GF-D8 (cell line): ENCODE data around the gene KLF15.

Experiments
- DNase-seq: peaks from one replicate; lab custom pipeline; 2025; lab: John Stamatoyannopoulos, UW

Gene KLF15

DNA sequence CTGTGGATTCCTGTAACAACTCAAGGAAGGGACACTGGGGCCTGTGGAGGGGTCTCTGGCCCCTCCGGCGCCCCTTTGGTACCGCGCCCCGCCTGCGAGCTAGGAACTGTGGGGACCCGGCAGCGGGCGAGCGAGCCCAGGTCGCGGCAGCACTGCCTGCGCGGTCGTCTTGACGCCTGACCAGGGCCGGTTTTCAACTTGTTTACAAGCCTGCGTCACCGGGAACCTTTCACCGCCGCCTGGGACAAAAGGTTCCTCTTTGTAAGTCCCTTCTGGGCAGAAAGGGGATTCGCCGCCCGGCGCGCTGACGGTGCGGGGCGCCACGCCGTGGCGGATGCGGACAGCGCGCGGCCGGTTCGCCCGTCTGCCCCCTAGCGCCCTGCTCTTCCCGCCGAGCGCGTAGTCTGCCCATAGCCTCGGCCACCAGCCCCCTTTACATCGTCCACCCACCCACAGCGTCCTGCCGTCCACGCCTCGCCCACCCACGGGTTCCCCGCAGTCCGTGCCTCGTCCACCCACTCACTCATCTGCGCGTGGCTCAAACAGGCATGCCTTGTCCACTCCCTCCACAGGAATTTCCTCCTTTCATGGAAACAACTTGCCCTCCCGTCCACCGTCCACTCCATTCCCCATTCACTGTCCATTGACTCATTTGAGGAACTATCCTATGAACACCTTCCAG is 32.0 kb upstream of the KLF15 start:
- DNase-seq, result peak; percentile 9

DNA sequence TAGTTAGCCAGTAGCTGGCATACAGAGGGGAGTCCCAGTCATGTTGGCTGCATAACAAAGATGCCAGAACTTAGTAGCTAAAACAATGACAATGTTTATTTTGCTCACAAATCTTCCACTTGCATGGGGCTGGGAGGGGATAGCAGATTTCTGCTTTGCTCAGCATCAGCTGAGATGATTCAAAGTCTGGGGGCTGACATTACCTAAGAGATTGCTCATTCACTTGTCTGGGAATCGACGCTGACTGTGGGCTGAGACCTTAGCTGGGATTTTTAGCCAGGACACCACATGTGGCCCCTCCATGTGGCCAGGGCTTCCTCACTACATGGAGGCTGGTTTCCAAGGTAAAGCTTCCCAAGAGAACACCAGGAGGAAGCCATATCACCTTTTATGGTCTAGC is 24.8 kb upstream of the KLF15 start:
- no peak for DNase-seq

DNA sequence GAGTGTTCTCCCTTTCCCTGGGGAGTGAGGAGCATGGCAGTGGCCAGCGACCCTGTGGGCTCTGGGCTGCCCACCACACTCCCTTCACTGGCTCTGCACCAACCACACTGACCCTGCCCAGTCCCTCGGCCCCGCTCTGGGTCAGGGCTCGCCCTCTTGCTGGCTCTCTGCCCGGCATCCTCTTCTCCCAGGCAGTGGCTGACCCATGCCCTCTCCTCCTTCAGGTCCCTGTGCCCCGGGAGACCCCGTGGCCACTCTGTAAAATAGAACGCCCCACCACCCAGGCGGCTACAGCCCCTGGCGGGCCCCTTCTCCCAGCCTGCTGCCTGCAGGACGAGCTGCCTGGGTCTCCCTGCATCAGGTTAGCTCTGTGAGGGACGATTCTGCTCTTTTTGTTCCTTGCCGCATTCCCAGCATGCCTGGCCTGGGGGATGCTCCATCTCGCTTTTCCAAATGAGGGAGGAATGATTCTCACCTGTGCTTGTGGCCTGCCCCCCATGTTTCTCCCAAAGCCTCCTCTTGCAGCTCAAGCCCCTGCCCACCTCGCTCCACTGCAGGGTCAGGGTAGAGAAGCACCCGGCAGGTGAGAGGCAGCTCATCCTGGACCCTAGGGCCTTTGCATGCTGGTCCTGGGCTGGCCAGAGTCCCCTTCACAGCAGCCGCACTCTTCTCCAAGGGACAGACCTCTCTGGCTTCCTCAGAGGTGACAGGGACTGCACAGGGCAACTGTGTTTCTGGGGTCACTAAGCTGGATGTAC is 23.0 kb upstream of the KLF15 start:
- no peak for DNase-seq

DNA sequence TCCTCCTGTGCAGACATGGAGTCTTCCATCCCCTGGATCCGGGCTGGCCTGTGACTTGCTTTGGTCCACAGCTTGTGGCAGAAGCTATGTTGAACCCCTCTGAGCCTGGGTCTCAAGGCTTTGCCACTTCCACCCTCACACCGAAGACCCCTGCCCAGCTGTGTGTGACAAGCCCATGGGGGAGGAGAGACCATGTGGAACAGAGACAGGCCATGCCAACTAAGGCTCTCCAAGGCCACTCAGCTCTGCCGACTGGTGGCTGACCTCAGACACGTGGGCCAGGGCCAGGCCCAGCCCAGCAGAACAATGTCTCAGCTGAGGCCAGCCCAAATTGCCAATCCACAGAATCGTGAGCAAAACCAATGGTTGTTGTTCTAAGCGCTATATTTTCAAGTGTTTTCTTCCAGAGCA is 21.1 kb upstream of the KLF15 start:
- no peak for DNase-seq

DNA sequence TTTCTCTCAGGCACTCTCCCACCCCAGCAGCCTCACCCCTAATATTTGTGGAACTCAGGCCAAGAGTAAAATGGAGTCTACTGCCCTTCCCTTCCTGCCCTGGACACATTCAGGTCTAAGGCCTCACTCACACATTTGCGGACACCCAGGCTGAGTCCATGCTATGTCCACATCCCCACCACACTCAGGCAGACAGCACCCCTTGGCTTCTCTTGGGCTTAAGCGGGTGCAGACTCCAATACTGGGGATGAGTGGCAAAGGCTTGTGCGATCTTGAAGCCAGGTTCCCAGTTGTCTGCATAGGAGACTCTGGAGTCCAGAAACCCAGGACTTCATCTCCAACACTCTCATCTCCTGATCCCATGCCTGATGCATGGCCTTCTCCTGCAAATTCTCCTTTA is 20.0 kb upstream of the KLF15 start:
- DNase-seq, result no peak

DNA sequence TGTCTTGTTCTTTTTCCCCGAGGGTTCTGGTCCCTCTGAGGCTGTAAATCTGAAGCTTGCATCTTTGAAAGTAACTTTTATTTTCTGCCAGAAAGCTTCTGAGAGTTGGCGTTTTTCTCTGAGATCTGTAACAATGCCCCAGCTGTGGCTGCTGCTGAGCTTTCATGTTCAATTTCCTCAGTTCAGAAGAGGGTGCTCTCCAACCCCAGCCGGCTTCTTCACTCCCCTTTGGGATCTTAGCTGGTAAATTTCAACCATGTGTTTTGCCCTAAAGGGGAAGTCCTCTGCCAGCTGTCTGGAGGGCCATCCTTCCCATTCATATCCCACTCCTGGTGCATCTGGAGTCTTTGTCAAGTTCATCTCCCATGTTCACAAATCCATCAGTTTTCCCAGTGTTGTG is 19.2 kb upstream of the KLF15 start:
- DNase-seq, result no peak

DNA sequence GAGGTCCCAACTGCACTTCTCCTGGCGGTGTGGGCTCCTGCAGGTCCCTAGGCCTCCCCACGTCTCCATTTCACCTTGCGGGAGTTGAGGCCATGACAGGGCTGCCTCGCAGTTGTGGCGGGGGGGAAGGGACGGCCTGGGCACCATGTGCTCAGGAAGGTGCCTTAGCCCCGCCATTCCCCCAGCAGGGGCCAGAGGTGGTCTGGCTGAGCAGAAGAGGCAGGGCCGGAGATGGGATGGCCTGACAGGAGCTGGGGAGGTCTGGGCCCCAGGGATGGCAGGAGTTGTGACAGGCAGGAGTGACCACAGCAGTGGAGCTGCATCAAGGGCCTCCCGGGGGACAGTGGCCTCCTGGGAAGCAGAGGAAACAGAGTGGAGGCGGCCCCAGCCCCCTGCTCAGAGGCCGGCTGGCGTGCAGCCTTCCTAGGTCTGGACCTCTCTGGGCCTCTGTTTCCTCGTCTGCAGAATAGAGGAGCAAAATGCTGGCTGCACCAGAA is 18.7 kb upstream of the KLF15 start:
- DNase-seq, result no peak

DNA sequence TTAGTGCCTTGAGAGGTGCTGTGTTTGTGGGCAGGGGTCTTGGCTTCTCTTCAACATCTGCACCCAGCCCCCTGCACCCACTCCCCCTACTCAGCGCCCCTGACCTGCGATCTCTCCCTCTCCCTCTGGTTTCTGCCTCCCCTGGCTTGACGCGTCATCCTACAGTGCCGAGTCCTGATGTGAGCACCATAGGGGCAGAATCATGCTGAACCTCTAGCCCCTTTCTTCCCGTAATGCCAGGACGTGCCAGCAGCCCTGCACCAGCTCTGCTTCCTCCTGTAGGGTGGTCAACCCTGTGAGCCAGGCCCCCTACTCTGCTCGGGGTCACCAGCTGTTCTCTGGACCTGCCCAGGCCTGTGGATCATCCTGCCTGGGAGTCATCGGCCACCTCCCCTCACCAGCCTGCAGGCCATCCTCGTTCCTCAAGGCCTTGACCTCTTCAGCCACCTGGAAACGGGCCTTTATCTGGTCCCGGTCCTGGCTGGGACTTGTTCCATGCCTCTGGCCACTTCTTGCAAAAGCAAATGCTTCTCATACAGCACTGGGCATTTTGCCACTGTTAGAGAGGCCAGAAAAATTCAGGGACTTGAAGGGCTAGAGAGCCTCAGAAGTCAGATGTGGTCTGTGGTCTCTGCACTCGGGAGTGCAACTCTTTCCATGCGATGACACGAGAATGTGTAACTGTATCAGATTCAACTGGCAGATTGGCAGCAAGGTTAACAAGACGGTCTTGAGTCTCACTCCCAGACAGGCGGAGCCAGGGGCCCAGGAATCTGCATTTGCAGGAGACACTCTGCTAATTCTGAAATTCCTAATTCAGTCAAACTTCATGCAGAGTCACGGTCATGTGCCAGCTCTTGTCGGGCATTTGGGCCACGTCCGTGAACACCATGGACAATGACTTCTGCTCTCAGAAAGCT is 16.7 kb upstream of the KLF15 start:
- no peak for DNase-seq

DNA sequence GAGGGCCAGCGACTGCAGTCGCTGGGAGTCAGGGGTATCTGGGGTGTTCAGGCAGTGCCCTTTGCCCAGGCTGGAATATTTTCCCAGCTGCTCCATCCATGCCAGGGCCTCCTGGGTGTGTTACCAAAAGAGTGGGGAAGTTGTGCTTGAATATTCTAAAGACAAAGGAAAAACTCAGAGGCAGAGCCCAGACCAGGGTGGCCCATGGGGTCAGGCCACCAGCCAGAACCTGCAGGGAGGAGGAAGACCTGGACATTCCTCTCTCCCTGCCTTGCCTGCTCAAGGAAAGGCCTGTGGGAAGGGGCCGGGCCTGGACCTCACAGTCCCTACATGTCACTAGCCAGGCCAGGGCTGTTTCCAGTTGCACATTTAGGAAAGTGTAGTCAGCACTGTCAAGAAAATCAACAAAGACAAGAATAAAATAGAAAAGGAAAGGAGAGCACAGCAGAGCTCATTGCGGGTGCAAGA is 16.0 kb upstream of the KLF15 start:
- DNase-seq, result no peak

DNA sequence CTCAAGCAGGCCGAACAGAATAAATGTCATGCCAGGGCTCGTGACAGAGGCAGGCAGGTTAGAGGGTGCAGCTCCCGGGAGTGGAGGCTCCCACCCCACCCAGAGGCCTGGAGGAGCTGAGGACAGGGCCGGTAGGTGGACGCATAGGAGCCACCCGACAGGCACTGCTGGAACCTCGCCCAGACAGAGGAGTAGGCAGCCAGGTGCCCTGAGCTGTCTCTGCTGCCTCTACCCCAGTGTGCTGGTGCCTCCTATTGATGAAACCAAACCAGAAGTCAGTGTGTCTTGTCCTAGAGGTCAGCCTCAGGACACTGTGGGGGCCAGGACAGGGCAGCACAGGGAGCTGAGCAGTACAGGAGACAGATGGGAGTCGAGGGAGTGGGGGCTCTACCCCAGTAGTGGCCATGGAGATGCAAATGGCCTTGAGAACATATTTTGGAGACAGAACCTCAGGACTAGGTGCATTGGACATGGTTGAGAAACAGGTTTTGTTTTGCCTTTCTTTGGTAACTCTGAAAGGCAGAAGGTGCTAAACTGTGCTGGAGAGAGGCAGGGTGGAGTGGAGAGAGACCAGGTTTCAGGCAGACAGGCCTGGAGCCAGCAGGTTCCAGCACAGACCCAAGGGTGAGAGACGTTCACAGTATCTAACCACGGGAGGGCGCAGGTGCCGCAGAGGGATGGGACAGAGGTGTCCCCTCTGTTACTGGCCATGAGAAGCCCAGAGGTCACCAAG is 15.4 kb upstream of the KLF15 start:
- no peak for DNase-seq

DNA sequence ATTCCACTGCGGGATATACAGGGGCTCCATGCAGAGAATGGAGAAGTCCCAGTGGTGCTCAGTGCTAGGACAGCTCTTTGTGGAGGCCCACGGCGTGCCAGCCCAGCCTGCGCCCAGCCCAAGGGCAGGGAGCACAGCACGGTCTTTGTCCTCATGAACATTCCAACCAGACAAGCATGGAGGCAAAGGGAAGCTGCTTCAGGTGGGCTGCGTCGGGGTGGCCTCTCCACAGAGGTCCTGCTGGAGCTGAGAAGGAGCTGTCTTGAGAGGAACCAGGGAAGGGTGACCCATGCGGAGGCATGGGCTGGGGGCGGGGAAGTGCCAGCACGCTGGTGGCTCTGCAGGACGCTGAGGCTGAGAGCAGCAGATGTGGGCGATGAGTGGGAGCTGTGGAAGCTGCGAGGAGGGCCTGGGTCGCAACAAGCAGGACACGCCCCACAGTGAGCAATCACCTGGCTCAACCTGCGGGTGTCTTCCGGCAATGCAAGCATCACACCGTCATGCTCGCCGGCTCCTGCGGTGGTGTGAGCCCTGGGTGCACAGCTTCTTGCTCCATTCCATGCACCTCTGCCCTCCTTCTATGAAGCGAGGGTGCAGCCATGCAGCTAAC is 14.0 kb upstream of the KLF15 start:
- no peak for DNase-seq

DNA sequence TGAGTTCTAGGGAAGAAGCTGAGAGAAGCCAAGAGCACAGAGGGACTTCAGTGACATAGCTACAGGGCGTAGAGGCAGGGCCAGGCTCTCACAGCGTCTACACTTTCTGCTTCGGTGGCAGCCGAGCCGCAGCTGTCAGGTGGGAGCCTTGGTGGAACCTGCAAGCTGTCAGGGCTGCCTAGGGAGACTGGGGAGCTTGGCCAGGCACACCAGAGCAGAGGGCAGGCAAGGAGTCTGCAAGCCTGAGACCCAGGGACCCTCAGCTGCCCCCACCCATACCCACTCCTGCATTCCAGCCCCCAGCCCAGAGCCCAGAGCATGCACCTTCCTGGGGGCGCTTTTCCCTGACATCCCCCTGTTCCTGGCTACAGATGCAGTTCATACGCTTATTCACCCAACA is 13.4 kb upstream of the KLF15 start:
- DNase-seq, result no peak

DNA sequence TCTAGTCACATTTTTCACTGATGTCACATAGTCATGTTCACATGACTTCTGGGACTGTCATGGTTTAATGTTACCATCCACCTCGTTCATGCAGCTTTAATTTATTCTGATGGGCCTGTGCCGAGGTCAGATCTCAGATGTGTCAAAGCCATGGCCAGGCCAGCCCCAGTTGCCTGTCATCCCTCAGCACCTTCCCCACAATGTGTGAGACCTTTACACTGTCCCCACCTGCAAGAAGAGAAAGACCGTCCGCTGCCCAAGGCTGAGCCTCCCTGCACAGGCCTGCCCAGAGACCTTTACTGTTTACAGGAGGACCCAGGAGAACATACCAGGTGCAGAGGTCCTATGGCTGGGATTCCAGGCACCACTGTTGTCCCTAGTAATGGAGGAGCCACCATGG is 12.8 kb upstream of the KLF15 start:
- no peak for DNase-seq

DNA sequence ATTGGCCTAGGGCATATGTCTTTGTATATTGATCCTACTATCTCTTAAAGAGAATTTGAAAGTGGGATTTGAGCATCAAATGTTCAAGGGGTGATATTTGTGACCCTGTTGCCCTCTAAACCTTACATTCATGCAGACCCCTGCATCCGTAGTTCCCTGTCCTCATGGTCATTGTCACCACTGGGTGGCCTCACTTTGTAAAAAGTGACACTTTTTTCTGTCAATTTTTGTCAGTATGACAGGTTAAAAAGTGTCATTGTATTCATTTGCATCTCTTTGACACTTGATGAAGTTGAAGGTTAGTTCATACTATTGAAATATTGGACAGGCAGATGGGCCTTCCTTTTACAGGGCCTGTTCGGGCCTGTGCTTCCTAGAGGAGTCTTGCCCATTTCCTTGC is 12.3 kb upstream of the KLF15 start:
- DNase-seq, result no peak

DNA sequence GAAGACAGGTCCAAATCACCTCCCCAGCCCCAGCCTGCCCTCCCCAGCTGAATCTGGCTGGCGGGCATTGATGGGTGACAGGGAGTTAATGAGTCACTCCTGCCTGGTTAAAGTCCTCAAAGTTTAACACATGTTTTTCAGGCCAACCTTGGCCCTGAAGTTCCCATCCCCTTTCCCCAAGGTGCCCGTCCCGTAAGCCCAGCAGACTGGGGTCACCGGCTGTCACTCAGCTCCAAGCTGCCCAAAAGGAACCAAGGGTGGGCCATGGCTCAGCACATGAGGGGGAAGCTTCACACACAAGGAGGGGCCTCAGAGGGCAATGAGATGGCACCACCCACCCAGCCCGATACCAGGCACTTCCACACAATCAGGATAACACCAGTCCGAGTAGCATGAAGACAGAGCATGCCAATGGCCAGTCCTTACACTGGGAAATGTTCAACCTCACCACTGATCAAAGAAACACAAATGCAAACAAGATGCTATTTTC is 10.2 kb upstream of the KLF15 start:
- DNase-seq, result no peak

DNA sequence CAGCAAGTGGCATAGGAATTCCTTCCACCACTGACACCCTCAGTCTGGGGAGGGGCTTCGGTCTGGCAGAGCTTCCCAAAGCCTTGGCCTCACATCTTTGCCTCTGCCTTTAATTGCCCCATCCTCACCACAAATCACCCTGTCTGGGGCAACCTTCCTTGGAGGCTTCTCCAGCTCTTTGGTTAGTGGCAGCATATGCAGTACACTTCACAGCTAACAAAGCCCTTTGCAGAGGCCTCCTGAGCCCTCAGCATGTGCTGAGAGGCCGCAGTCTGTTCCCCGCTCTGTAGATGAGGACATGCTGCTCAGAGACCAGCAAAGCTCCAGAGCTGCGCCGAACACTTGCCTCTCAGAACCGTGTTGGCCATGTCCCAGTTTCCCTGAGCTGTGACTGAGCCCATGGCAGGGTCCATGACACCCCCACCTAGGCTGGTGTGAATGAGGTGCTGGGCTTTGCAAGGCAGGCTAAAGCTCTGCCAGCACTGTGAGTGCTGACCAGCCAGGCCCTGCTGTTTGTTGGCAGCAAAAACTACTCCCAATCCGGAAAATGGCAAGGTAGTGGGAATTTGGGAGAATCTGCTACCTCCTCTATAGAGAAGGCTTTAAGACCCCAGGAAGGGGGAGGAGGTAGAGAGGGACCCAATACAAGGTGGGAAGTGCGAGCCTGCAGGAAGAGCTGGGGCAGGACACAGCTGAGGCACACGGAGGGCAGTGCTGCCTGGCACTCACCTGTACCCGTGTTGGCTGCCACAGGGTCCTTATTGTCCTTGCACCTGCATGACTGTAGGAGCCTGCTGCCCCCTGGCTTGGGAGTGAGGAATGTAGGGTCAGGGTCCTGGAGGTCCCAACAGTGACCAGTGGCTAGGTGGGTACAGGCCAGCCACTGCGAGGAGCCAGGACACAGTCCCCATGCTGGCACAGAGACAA is 8.4 kb upstream of the KLF15 start:
- DNase-seq, result no peak

DNA sequence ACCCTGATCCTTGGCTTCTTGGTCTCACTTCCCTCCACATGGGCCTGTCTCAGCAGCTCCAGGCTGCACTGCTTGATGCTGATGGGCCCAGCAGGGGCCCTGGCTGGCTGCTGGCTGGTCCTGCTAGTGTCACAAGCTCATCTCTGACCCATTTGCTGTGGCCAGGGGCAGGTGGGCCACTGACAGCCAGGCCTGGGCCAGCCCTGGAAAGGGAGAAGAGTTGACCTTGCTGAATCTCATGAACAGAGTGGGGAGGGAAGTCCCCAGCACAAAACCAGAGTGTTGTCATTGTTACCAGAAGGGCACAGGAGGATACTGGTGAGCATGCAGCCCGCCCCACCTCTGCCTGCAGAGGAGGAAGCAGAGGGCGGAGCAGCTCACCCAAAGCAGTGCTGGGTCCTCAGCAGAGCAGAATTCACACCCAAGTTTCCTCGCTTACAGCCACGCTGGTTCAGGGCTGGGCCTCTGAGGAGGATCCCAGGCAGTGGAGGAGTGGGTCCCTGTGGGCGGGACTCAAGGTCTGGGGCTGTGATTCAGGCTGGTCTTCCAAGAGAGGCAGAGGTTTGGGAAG is 7.6 kb upstream of the KLF15 start:
- DNase-seq, result no peak

DNA sequence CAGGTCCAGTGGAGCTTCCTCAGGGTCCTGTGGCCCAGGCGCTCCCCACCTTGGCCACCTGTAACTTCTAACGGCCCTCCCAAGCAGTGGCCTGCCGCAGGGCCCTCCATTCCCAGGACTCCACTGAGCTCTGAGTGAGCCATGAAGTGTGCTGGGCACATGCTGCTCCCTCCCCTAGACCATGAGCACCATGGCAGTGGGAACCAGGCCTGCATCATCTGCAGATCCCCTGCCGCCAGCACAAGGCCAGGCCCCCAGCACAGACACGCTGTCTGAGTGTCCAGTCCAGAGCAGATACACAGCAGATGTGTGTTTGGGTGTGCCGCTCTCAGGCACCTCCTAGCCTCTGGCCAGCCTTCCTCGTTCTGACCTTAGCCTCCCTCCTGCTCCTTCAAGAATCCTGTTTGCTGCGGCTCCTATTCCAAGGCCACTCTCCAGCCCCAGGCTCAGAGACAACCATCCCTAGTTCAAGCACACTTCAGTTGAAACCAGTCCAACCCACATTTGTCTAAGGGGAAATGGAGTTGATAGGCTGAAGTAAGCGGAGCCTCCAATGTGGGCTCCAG is 7.0 kb upstream of the KLF15 start:
- DNase-seq, result no peak

DNA sequence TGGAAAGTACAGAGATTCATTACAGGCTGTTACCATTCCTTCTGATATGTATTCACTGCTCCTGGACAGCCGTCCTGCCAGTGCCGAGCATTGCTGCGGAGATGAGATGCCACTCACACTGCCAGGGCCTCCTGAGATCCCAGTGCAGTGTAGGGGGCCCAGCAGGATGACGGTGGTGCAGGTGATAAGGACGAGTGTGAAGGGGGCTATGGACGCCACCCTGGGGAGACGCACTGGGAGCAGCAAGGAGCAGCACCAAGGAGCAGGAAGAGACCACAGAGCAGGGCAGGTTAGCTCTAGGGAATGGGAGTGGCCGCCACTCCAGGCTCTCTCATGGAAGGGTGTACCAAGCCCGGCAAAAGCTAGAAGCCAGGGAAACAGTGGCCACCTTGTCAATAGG is 4.0 kb upstream of the KLF15 start:
- no peak for DNase-seq

DNA sequence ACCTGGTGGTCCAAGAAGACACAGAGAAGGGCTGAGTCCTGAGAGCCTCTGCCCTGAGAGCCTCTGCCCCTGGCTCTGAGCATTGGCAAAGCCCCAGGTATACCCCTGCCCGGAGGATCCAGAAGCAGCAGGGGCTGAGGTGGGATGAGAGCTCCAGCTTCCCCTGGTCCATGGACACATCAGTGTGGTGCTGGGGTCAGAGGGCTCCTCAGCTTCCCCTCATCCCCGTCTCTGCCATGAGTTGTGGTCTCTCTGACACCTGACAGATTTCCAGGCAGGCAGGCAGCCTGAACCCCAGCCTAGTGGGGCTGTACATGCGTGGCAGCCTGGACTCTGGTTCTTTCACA is 3.5 kb upstream of the KLF15 start:
- DNase-seq, result no peak
